Stimulated activated CD8-positive, alpha-beta memory T cell treated with anti-CD3 and anti-CD28 coated beads, Interleukin-7, amount 100 ng/mL, for 4 hours (primary cell): ENCODE data around the gene RASGEF1B.

Source experiments
- DNase-seq, 2 donors: peaks; one replicate each; pipeline ENCODE4 v3.0.0-alpha.2; 2020; ENCODE audit warnings: low read depth in 2 of 2

RASGEF1B gene

DNA sequence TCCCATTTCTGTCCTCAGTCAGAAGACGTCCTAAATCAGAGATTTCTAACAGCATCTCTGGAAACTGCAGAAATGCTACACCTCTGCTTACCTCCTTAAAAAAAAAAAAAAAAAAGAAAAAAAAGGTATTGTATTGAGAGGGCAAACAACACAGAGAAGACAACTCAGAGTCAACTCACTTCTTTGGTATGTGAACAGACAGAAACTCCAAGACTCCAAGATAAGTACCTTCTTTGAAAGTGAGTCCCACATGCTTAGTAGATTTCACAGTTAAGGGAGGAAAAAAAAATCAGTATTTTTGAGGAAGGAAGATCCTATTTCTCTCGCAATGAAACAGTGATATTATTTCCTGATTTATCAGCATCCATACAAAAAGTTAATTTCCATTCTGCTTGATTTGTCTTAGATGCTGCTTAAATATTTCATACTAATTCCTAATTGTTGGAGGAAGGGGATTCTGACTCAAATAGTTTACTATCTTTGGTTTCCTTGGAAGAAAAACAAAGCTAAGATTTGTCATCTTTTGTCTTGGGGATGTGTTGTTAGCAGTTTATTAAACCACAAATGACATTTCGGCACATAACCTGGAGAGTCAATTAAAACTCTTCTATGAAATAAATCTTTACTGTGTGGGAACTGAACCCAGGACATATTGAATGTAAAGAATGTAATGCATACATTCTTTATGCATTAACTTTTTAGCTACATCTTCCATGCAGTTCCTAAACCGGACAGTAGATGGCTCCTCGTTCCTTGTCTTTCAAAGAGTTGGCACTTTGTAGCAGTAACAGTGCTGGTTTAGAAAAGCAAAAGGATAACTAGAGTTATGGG is 4.7 kb downstream of the RASGEF1B start:
- DNase-seq: peak; percentile 31 to 59

DNA sequence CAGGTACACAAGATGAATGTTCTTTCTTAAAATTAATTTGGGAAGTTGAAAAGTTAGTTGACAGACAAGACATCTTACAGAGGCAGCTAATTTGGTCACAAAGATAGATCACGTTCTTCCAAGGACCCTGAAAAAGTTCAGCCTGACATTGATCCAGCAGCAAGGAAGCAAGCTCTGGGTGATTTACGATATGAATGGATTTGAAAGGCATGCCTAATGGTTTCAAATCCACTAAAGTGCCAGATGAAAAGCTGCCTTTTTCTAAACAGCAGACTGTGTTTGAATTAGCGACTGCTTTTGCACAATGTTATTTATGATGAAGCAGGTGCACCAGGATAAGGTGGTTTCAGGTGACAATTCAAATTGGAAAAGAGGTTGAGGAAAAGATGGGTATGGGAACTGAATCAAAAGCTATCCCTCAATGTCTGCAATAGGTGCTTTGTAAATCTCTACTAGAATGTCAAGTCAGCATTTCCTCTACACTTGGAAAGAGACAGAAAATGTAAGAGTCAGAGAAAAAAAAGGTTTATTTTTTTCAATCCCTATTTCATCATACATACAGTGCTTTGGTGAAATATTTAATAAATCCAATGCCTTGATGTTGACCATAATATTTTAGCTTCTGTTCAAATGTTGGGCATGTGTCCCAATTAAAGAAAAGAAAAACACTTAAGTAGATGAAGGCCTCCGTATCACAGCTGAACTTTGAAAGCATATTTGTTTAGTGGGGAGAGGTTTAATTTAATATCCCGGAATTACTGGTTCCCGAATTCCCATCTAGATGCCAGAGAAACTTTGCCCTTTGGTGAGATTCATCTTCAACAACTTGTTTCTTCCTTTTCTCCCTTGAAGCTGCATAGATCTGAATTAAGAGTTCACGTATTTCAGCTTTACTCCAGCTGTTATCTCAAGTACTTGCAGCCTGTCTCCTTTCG is 6.0 kb downstream of the RASGEF1B start:
- DNase-seq: no peak

DNA sequence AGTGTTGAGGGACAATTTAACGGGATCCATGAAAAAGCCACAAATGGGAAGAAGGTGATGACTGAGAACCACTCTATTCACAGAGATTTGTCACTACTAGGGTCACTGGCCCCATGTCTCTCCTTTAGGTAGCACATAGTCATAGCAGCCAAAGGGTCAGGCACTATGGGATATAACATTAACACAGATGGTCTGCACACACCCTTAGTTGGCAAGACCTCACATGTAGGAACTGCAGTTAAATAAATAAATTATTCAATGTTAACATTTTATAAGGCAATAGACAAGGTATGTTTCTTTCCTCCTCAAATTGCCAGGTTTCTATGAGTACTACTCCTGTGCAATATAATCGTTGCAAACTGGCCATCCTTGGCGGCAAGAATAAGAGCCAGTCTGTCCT is 10.9 kb downstream of the RASGEF1B start:
- DNase-seq: no peak

GRCh38 chr4:81460191-81460701 is 11.5 kb downstream of the RASGEF1B start:
- no peak for DNase-seq

DNA sequence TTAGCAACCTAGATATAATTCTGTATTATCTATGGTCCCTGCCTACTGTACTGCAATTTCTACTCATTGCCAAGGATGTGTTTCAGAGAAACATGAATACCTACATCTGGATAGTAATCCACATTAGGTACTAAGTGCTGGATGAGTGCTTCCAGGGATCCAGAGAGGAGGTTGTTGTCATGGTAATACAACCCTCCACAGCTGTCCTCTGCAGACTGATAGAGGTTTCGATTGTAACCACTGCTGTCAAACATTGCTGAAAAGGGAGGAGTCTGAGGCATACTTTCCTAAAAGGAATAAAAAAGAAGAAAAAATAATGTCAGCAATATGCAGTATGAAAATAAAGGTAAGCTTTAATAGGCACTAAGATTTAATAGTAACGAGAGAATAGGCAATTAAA is 12.5 kb downstream of the RASGEF1B start:
- DNase-seq: no peak

DNA sequence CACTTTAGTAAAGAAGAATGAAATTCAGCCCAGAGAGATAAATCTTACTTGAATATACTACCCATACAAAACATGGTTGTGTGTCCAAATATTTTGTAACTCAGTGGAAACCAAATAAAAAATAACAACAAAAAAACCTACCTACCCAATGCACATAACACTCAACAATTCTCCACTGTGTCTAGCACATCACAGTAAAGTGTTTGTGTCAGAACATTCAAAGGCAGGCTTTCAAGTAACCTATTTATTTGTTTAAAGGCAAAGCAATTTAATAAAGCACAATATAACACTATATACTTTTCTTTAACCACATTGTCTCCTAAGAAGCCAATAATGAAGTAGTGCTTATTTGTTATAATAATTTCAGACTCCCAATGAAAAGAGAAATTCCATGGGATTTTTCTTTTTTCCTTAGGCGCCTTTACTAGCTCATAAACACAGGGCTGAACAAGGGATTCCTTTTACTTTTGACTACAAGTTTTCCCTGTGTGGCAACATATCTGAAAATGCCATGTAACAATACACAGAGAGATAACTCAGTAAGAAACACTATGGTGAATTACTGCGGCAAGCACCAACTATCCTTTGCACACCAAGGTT is 13.7 kb downstream of the RASGEF1B start:
- DNase-seq: no peak

DNA sequence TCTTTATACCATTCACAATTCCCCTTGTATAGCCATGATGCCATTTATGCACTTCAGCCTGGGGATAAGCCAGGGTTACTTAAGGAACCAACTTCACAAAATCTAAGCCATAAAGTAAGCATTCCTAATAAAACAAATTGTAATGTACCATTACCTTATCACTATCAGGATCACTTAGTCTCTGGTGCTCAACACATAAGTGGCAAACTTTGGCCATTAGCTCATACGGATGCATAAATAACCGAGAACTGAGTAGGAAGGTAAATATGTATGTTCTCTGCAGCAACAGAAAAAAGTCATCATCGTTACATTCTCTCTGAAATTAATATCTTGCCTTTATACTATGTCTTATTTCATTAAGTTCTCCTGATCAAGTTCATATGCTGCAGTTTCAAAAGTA is 14.4 kb downstream of the RASGEF1B start:
- no peak for DNase-seq

DNA sequence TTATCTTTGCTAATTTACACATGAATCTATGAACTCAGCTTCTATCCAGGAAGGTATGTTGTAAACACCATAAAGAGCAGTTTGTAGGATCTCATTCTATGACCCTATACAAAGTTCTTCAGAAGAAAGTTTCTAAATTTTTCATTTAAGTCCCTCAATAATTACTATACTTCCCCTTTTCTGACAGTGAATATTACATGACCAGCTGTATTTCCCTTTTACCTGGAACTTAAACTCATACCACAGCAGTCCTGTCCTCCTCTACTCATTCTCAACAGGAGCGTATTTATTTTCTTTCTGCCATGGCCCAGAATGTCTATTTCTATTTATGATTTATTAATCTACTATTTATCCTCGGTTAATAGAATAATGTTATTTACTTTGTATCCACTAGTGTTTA is 15.8 kb downstream of the RASGEF1B start:
- no peak for DNase-seq

GRCh38 chr4:81454948-81455347 is 16.8 kb downstream of the RASGEF1B start:
- no peak for DNase-seq

DNA sequence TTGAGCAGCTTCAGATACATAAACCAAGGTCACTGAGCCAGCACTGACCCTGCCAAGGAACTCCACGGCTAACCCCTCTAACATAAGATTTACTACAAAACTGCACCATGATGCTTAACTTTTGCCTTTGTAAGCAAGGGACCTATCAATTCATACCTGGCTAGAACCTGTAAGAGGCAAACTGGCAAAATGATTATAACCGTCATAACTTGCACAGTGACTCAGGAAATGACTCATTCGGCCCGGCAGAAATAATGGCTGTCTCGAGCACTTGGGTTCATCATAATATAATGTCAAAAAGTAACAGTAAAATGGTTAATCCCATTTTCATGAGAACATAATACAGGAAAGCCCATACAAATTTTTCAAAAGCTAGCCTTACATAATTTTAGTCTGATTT is 17.2 kb downstream of the RASGEF1B start:
- peak in 1 of 2 donors; percentile 14 for DNase-seq

DNA sequence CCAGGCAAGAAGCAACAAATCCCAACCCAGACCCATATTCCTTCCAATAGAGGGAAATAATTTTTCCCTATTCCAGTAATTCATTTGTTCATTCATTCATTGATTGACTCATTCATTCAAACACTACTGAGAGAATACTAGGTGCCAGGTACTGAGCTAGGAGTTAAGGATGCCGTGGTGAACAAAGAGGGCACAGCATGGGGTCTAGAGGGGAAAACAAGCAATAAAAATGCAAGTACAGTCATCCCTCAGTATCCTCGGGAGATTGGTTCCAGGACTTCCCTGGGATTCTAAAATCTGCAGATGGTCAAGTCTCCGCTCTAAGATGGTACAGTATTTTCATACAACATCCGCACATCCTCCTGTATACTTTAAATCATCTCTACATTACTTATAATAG is 18.7 kb downstream of the RASGEF1B start:
- no peak for DNase-seq

GRCh38 chr4:81452452-81453006 is 19.2 kb downstream of the RASGEF1B start:
- DNase-seq: no peak

- no peak for DNase-seq
Measured at GRCh38 chr4:81449015-81449414, 22.7 kb downstream of the RASGEF1B start.

DNA sequence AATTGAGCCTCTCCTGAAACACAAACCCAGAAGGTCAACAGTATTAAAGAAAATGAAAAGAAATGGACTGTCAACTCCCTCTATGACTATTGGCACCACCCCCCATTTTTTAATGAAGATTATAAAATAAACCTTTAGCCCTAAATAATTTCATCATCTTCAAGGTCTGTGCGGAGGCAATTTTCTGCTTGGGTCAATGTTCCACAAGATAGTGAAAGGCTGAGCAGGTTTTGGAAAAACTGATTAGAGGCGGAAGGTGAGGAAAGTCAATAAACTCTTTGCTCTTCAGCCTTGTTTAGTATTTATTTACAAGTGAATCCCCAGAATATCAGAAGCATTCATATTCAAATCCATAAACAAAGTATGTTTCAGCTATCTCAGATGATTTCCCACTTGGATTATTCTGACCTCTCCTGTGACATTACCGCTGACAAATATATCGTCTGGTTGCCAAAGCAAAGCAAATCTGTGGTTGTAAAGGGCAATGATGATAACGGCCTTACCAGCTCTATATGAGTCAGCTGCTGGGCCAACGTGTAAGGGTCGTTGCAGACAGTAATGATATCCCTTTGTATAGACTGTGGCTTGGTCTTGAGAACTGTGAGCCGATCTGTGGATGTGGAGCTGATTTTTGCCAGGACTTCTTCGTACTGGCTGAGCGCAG is 24.0 kb downstream of the RASGEF1B start:
- DNase-seq: no peak

DNA sequence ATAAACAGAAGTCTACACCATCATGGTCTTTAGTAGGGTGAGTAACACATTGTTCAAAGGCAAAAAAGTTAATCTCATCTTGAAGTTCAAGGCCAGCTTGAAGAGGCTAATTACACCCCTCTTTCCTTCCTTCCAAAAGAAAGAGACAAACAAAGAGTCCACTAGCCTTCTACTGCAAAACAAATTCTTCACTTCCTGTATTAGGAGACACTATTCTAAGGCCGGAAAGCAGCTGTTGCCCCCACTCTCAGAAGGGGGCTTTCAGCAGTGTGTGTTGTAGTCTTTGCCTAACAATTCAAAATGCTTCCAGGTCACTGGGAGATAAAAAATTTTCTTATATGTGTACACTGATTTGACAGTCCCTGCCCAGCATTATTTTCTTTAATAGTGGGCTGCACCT is 25.1 kb downstream of the RASGEF1B start:
- no peak for DNase-seq

DNA sequence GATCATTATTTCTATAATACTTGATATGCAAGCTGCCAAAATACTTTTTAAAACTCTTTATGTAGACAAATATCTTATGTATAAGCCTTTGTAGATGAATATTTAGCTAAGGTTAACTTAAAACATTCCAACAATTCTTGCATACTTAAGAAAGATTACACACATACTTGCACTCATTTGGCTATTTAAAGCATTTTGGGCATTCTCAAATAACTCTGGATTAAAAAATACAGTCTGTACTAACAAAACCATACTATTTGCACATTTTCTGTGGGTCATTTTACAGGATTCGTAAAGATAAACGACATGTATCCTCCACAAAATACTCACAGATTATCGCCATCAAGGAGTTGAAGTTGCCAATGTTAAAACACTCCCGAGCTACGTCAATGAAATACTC is 26.5 kb downstream of the RASGEF1B start:
- DNase-seq: no peak

DNA sequence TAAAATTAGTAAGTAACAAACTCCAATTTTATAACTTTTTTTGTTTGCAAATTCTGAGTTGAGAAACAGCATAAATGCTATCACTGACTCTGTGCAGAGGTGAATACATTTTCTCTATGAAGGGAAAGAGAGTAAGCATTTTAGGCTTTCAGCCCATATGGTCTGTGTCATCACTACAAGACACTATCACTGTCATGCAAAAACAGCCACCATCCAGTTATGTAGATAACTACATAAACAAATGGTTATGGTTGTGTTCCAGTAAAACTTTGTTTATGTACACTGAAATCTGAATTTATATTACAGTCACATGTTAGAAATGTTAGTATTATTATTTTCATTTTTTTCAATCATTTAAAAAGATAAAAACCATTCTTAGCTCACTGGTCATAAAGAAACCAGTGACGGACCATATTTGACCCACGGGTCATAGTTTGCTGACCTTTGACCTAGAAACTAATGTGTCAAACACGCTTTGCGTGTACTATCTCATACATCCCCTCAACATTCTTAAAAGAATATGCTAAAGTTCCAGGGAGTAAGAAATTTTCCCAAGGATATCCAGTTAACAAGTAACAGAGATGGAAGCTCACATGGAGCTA is 29.1 kb downstream of the RASGEF1B start:
- no peak for DNase-seq

DNA sequence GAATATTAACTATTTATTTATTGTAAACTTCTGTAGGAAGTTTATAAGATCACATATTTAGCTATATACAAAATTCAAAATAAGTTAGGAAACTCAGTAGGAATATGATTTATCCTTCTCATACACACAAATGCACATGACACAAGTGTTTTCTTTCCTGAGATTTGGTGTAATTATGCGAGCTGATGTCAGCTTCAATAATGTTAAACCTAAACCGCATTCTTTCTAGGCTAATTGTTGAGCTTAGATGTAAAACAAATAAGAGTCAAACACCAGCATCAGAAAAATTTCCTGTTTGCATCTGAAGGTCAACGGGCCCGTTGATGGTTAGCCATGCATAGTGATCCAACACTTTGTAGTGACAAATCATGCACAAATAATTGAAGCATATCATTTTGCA is 30.8 kb downstream of the RASGEF1B start:
- no peak for DNase-seq

DNA sequence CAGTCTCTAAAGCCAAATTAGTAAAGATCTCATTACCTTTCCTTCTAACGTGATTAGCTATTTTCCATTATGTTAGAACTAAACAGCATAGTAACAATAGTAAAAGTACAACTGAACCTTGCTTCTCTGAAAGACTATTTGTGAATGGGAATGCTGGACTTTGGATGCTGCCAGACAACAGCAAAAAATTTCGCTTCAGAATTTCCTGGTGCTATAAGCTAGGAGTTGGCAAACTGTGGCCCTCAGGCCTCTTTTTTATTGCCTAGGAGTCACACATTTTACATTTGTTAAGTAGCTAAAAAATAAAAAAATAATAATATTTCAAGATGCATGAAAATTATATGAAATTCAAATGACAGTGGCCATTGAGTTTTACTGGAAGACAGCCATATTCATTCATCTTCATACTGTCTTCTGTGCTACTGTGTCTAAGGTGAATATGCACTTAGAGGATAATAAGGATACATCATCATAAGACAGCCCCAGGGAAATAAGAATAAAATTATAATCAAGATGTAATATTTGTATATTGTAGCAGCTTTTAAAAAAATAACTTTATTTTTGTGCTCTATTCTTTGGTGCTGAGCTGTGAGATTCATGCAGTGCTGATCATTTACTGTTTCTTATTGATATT is 34.6 kb downstream of the RASGEF1B start:
- no peak for DNase-seq

- no peak for DNase-seq
Measured at GRCh38 chr4:81436096-81436495, 35.6 kb downstream of the RASGEF1B start.
